PC-9 (cell line): Measurements from ENCODE around the gene AGL.
"Not testable (repeated sequence)": the region's sequence is repeated elsewhere in the genome, so short reads cannot be mapped to it uniquely, and the experiment has no call there.

Experiments
- CTCF ChIP-seq: fragments of 200-600 bp; sonication (generic); conservative IDR thresholded peaks from 2 replicates; pipeline ENCODE4 v1.6.1; 2017; ENCODE audit warnings: mixed run types, antibody characterized with exemption, mild to moderate bottlenecking, moderate library complexity
- EZH2 ChIP-seq: fragments of 200-600 bp; sonication (generic); IDR thresholded peaks from 2 replicates; pipeline ENCODE4 v1.8.0; 2017; ENCODE audit warnings: antibody characterized with exemption, low read depth

GRCh38 chr1:99972066-99972465 lies 121.9 kb downstream of the AGL start:
- TF ChIP-seq CTCF, EZH2: not testable (repeated sequence)
